Pancreas (tissue), 10 donors: ENCODE measurements around the gene EFHD1. TPM values are rescaled to one million over a fixed set of nuclear protein-coding genes. Genes with fewer than 3 reads are reported as not detected.
"Not testable (repeated sequence)": the region's sequence is repeated elsewhere in the genome, so short reads cannot be mapped to it uniquely, and the experiment has no call there.

ENCODE experiments used
- ATAC-seq, 4 donors: fragments of 200-7000 bp; cut with Tn5 transposase; one replicate each; pipeline versions ENCODE4 v1.8.0 to v1.9.1; 2020; ENCODE audit warnings: mild to moderate bottlenecking in 4 of 4, moderate library complexity in 4 of 4
- DNase-seq, 6 donors: peaks; one replicate each; pipeline ENCODE4 v3.0.0-alpha.2; 2020
- FAIRE-seq: peaks from 2 replicates; lab custom pipeline; 2012; peaks lifted over from hg19 to GRCh38; lab: Jason Lieb, UNC
- H3K27ac ChIP-seq, 4 donors: fragments of 200-600 bp; sonication (generic); 1 replicate in 3 of 4; 2 replicates in 1 of 4; pipeline versions ENCODE4 v1.5.0 to v1.8.0; 2020
- H3K27me3 ChIP-seq, 4 donors: fragments of 200-600 bp; one replicate each; pipeline ENCODE4 v1.8.0; 2021
- H3K36me3 ChIP-seq, 3 donors: fragments of 200-600 bp; sonication (generic) in 1 of 3; one replicate each; pipeline versions ENCODE4 v1.5.0 to v1.8.0; 2020 to 2021
- H3K4me1 ChIP-seq, 3 donors: fragments of 200-600 bp; one replicate each; pipeline ENCODE4 v1.8.0; 2021
- H3K4me3 ChIP-seq, 4 donors: fragments of 200-600 bp; sonication (generic) in 2 of 4; one replicate each; pipeline versions ENCODE4 v1.5.0 to v1.8.0; 2020 to 2021
- H3K9me3 ChIP-seq, 4 donors: fragments of 200-600 bp; one replicate each; pipeline ENCODE4 v1.8.0; 2021
- WGBS, 2 donors: extraction: QIAGEN DNeasy Blood & Tissue Kit; methylation state at CpG; one replicate each; pipeline ENCODE4 v1.1.7; 2013; 5-methylcytosine and 5-hydroxymethylcytosine counted together
- intact Hi-C, 3 donors: fragments of 100-400 bp; cut with DNase I; formaldehyde crosslinking; loops; one replicate each; pipeline versions ENCODE4 v1.11.1 to v1.14.2; 2022
- polyA plus RNA-seq, 2 donors: library from polyadenylated mRNA; stranded (reverse); fragments of 200-250 nt; gene quantifications; one replicate each; pipeline ENCODE4 v1.2.3, GENCODE V29; 2013
- total RNA-seq, 6 donors: library from RNA; stranded (reverse); fragmentation: NEBNext Ultra II Directional in 4 of 6; extraction: Animal tissue kit (Norgen Biotek cat#: 25700) in 4 of 6; gene quantifications; one replicate each; pipeline versions ENCODE4 v1.2.1 to v1.2.4, GENCODE V29; 2021 to 2023
- TF ChIP-seq, protein P1 (sequence below), 4 donors: fragments of 200-600 bp; sonication (generic) in 3 of 4; IDR thresholded peaks; one replicate each; pipeline versions ENCODE4 v1.5.0 to v1.8.0; 2021; ENCODE audit warnings: antibody characterized with exemption in 4 of 4
- donor health status: healthy with polysubstance abuse.
- donor health status: DM: no; HTN: no; CAD: no; lungs with moderate emphysema.
- donor health status: DM: no; HTN: no; CAD: no.
- donor health status: control.
- donor health status: control.
- donor health status: Bipolar disorder and iron deficiency.
- donor health status: DM: yes; HTN: yes; CAD: no.
- donor health status: DM: no; HTN: no; CAD: no.
- donor health status: DM: no; HTN: no; CAD: no.
- donor health status: DM: yes; HTN: yes; CAD: no.

The EFHD1 gene
- total and polyA plus RNA-seq, 8 donors: 0.31 to 4.8 (median 1.3) TPM

DNA sequence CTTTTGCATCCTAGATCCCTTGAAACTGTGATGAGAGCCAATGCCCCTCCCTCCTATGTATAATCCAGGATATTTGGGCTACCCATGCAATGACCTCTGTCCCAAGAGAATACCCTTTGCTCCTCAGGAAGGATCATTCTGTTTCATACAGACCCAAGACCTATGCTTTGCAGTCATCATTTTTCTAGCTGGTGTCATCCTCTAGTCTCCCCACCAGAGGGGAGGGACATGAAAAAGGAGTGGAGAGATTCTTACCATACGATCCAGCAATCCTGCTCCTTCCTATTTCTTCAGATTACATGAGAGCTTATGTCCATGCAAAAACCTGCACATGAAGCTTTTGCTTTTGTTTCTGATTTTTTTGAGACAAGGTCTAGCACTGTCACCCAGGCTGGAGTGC is 50.0 kb downstream of the EFHD1 start:
- intact Hi-C loops: no loop called here
- ATAC-seq: no peak
- 31 to 33% methylated on average over 1 of the region's 1 CpG for WGBS, 2 donors

DNA sequence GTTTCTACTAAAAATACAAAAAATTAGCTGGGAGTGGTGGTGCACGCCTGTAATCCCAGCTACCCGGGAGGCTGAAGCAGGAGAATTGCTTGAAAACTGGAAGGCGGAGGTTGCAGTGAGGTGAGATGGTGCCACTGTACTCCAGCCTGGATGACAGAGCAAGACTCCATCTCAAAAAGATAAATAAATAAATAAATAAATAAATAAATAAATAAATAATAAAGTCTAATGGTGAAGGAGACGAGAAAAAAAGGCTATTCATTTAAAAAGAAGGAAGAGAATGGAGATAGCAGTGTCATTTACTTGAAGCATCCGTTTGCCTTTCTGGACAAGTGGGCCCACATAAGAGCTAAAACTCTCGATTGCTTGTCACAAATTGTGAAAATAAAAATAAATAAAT is 52.0 kb downstream of the EFHD1 start:
- WGBS, 2 donors: 89 to 95% methylated on average over 6 of the region's 6 CpGs
- not testable (repeated sequence) for FAIRE-seq, ATAC-seq

More for the DNA sequence above, 50.0 kb downstream of the EFHD1 start:
- no peak overlapping the region for H3K27ac ChIP-seq
- H3K36me3 ChIP-seq: no peaks in the 10 kb centered on the region
- no peaks in the 10 kb centered on the region for H3K27me3 ChIP-seq
- no peaks in the 10 kb centered on the region for H3K9me3 ChIP-seq
- TF ChIP-seq, protein P1, sequence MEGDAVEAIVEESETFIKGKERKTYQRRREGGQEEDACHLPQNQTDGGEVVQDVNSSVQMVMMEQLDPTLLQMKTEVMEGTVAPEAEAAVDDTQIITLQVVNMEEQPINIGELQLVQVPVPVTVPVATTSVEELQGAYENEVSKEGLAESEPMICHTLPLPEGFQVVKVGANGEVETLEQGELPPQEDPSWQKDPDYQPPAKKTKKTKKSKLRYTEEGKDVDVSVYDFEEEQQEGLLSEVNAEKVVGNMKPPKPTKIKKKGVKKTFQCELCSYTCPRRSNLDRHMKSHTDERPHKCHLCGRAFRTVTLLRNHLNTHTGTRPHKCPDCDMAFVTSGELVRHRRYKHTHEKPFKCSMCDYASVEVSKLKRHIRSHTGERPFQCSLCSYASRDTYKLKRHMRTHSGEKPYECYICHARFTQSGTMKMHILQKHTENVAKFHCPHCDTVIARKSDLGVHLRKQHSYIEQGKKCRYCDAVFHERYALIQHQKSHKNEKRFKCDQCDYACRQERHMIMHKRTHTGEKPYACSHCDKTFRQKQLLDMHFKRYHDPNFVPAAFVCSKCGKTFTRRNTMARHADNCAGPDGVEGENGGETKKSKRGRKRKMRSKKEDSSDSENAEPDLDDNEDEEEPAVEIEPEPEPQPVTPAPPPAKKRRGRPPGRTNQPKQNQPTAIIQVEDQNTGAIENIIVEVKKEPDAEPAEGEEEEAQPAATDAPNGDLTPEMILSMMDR (IDR thresholded peaks at IDR 0.05): no peak
- DNase-seq (no peak), FAIRE-seq (no peak)
- H3K4me1 ChIP-seq: peaks cover 0 to 4% (median 0%) of the 10 kb centered on the region in 3 donors
- H3K4me3 ChIP-seq: no peak overlapping the region

DNA sequence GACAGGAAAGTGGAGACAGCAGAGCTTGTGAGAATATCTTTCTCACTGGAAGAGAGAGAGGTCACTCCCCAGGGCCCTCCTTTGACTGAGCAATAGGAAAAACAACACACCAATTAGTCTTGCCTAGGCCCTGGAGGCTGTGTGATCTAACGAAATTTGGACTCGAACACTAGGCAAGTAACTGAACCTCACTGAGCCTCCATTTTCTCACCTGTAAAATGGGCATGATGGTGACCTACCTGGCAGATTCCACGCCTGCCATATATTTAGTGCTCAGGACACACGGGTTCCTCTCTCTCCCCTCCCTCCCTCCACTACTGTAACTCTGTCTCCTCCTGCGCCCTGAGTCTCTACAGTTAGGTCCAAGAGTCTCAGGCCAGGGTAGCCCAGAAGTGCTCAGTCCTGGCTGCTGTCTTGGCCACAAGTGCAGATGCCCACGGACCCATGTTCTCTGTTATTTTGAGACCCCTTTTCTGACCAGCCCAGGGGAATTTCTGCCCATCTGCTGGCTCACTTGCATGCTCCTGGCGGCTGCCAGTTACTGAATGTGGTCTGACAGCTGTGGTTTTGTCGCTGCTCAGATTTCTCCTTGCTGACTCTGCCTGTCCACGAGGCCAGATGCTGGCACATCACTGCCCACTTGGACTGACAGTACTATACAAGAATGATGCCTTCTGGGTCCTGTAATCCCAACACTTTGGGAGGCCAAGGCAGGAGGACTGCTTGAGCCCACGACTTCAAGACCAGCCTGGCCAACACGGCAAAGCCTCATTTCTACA is 54.2 kb downstream of the EFHD1 start:
- H3K36me3 ChIP-seq: no peaks in the 10 kb centered on the region
- ATAC-seq (no peak), DNase-seq (peak in 1 of 6 donors; percentile 35), FAIRE-seq (no peak)
- H3K27me3 ChIP-seq: no peaks in the 10 kb centered on the region
- H3K9me3 ChIP-seq: no peaks in the 10 kb centered on the region
- TF ChIP-seq, protein P1 (IDR thresholded peaks at IDR 0.05): no peak
- intact Hi-C loops: no loop called here
- H3K4me1 ChIP-seq: no peaks in the 10 kb centered on the region
- no peak overlapping the region for H3K27ac ChIP-seq
- WGBS, 2 donors: 81 to 85% methylated on average over 11 of the region's 11 CpGs
- no peak overlapping the region for H3K4me3 ChIP-seq

More for the DNA sequence above, 52.0 kb downstream of the EFHD1 start:
- H3K9me3 ChIP-seq, intact Hi-C loops, H3K36me3 ChIP-seq, H3K4me1 ChIP-seq, H3K4me3 ChIP-seq, DNase-seq, H3K27me3 ChIP-seq, H3K27ac ChIP-seq: not testable (repeated sequence)

DNA sequence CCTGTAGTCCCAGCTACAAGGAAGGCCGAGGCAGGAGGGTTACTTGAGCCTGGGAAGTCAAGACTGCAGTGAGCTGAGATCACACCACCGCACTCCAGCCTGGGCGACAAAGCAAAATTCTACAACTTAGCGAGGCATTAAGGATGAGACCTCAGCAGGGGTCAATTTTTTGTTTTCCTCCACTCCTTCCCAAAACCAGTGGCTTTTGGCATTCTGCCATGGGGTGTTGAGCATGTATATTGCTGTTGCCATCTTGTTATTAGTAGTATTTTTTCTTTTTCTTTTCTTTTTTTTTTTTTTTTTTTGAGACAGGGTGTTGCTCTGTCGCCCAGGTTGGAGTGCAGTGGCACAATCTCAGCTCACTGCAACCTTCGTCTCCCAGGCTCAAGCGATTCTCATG is 54.8 kb downstream of the EFHD1 start:
- intact Hi-C loops: no loop called here
- TF ChIP-seq, protein P1 (IDR thresholded peaks at IDR 0.05): no peak
- Histone ChIP-seq H3K36me3 (no peaks in the 10 kb centered on the region), H3K27me3 (no peaks in the 10 kb centered on the region), H3K9me3 (no peaks in the 10 kb centered on the region), H3K4me1 (no peaks in the 10 kb centered on the region), H3K4me3 (no peak overlapping the region), H3K27ac (no peak overlapping the region)
- ATAC-seq (no peak), DNase-seq (peak in 1 of 6 donors; percentile 21), FAIRE-seq (no peak)
- WGBS, 2 donors: 91 to 94% methylated on average over 7 of the region's 7 CpGs

DNA sequence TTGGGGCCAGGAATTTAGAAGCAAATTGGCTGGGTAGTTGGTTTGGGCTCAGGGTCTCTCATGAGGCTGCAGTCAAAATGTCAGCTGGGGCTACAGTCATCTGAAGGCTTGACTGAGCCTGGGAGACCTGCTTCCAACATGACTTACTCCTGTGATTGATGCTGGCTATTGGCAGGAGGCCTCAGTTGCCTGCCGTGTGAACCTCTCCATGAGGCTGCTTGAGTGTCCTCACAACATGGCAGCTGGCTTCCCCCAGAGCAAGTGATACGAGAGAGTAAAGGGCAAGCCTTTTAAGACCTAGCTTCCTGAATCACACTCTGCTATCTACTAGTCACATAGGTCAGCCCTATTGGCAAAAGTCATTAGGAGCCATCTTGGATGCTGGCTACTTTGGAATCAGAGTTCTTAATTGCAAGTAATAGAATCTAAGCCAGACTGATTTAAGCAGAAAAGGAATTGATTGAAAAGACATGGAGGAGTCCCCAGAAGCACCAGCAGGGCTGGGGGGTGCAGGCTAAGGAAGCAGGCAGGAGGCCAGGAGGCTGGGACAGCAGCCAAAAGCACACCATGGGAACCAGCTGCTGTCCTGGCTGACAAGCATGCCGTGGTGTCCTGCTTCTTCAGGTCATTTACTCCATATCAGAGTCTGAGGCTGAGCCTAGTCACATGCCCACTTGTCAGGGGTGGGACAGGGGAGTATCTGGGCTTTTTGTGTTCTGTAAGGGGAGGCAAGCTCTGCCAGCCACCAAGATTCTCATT is 55.9 kb downstream of the EFHD1 start:
- no peak overlapping the region for H3K4me3 ChIP-seq
- intact Hi-C loops: no loop called here
- no peaks in the 10 kb centered on the region for H3K9me3 ChIP-seq
- DNase-seq (peak; percentile 28 to 74 (median 54)), ATAC-seq (peak in 3 of 4 donors; percentile 71 to 79 (median 76)), FAIRE-seq (no peak)
- whole genome bisulfite sequencing, 2 donors: 47% methylated on average over 3 of the region's 3 CpGs
- H3K27ac ChIP-seq: no peak overlapping the region
- no peaks in the 10 kb centered on the region for H3K36me3 ChIP-seq
- no peaks in the 10 kb centered on the region for H3K4me1 ChIP-seq
- H3K27me3 ChIP-seq: no peaks in the 10 kb centered on the region
- TF ChIP-seq, protein P1 (IDR thresholded peaks at IDR 0.05): no peak

DNA sequence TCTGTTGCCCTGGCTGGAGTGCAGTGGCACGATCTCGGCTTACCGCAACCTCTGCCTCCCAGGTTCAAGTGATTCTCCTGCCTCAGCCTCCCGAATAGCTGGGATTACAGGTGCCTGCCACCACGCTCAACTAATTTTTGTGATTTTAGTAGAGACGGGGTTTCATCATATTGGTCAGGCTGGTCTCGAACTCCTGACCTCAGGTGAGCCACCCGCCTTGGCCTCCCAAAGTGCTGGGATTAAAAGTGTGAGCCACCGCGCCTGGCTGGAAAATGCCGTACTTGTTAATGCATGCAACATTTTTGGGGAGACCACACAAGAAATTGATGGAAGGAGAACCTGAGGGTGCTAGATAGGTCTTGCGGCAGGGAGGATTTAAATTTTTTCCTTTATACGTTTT is 57.7 kb downstream of the EFHD1 start:
- peak in 1 of 6 donors; percentile 15 for DNase-seq
- H3K36me3 ChIP-seq, FAIRE-seq, ATAC-seq, H3K9me3 ChIP-seq, H3K4me1 ChIP-seq, intact Hi-C loops, H3K27ac ChIP-seq, H3K27me3 ChIP-seq, H3K4me3 ChIP-seq: not testable (repeated sequence)
- 92 to 95% methylated on average over 13 of the region's 13 CpGs for WGBS, 2 donors
